HG03575 (cell line): ENCODE measurements around the gene GPR61.

Source experiments
- ATAC-seq: cut with Tn5 transposase; IDR thresholded peaks from one replicate; pipeline ENCODE4 v1.9.1; 2021; ENCODE audit not compliant: unreplicated experiment, insufficient number of reproducible peaks, low FRiP score; ENCODE audit errors: extremely low read depth

Gene GPR61

GRCh38 chr1:109539676-109540075 is at the start of gene GPR61:
TSS of gene GPR61 (plus strand) at chr1:109539872. CDS start at chr1:109543023, 3,151 bp downstream.
- no peak for ATAC-seq

- ATAC-seq: no peak
These were observed 49.4 kb upstream of the GPR61 start for GRCh38 chr1:109490029-109490933.

GRCh38 chr1:109490934-109491302 is 48.8 kb upstream of the GPR61 start:
- no peak for ATAC-seq

- no peak for ATAC-seq
These were observed 48.3 kb upstream of the GPR61 start for GRCh38 chr1:109491372-109491771.

- ATAC-seq: no peak
These were observed 46.9 kb upstream of the GPR61 start for GRCh38 chr1:109492779-109493178.

GRCh38 chr1:109493227-109493626 is 46.4 kb upstream of the GPR61 start:
- ATAC-seq: no peak

- no peak for ATAC-seq
These were observed 45.7 kb upstream of the GPR61 start, which contains the start of gene CYB561D1 for GRCh38 chr1:109493805-109494539. TSS of gene CYB561D1 (plus strand) at chr1:109494094. CDS start at chr1:109494140, 46 bp downstream.

- no peak for ATAC-seq
These were observed 43.9 kb upstream of the GPR61 start for GRCh38 chr1:109495738-109496137.

- ATAC-seq: no peak
These were observed 42.1 kb upstream of the GPR61 start for GRCh38 chr1:109497449-109498160.

GRCh38 chr1:109498161-109498801 is 41.4 kb upstream of the GPR61 start:
- no peak for ATAC-seq

GRCh38 chr1:109499081-109499480 is 40.6 kb upstream of the GPR61 start:
- ATAC-seq: no peak

GRCh38 chr1:109499661-109500536 is 39.8 kb upstream of the GPR61 start:
- no peak for ATAC-seq

- no peak for ATAC-seq
These were observed 38.7 kb upstream of the GPR61 start for GRCh38 chr1:109500941-109501381.

GRCh38 chr1:109501644-109502363 is 37.9 kb upstream of the GPR61 start:
- no peak for ATAC-seq

- no peak for ATAC-seq
These were observed 37.3 kb upstream of the GPR61 start for GRCh38 chr1:109502364-109502851.

- ATAC-seq: no peak
These were observed 35.7 kb upstream of the GPR61 start for GRCh38 chr1:109503935-109504334.

- ATAC-seq: no peak
These were observed 34.7 kb upstream of the GPR61 start for GRCh38 chr1:109504974-109505373.
